H9 (cell line): Measurements from ENCODE around the gene TOM1L2. TPM values are rescaled to one million over a fixed set of nuclear protein-coding genes. Genes with fewer than 3 reads are reported as not detected.

Source experiments
- DNase-seq: peaks from one replicate; pipeline ENCODE4 v3.0.0-alpha.2; 2017
- H2AFZ ChIP-seq: one replicate; pipeline ENCODE4 v1.6.1; 2013; ENCODE audit warnings: mild to moderate bottlenecking, low read length, control low read depth, moderate library complexity
- H2AK5ac ChIP-seq: 2 replicates; pipeline ENCODE4 v1.6.1; 2013; ENCODE audit warnings: low read length, control low read depth, mixed read lengths; ENCODE audit not compliant: insufficient read length
- H2BK120ac ChIP-seq: one replicate; pipeline ENCODE4 v1.6.1; 2013; ENCODE audit warnings: low read depth, mild to moderate bottlenecking, low read length, control low read depth, inconsistent platforms; ENCODE audit not compliant: poor library complexity, severe bottlenecking
- H2BK12ac ChIP-seq: 2 replicates; pipeline ENCODE4 v1.6.1; 2013; ENCODE audit warnings: low read length, control low read depth, mixed read lengths, low read depth; ENCODE audit not compliant: insufficient read length
- H2BK15ac ChIP-seq: 2 replicates; pipeline ENCODE4 v1.6.1; 2013; ENCODE audit warnings: low read depth, low read length, control low read depth
- H2BK20ac ChIP-seq: one replicate; pipeline ENCODE4 v1.6.1; 2013; ENCODE audit warnings: low read depth, mild to moderate bottlenecking, low read length, control low read depth, inconsistent platforms; ENCODE audit not compliant: poor library complexity, severe bottlenecking
- H2BK5ac ChIP-seq: 2 replicates; pipeline ENCODE4 v1.6.1; 2013; ENCODE audit warnings: low read length, control low read depth, mixed read lengths; ENCODE audit not compliant: insufficient read length
- H3K14ac ChIP-seq: 2 replicates; pipeline ENCODE4 v1.6.1; 2013; ENCODE audit warnings: low read length, control low read depth; ENCODE audit not compliant: insufficient read depth
- H3K18ac ChIP-seq: 2 replicates; pipeline ENCODE4 v1.6.1; 2013; ENCODE audit warnings: low read depth, mild to moderate bottlenecking, mixed read lengths, low read length, control low read depth; ENCODE audit not compliant: insufficient read length
- H3K23ac ChIP-seq: 2 replicates; pipeline ENCODE4 v1.6.1; 2013; ENCODE audit warnings: low read length, control low read depth, mixed read lengths, low read depth; ENCODE audit not compliant: insufficient read length
- H3K23me2 ChIP-seq: 2 replicates; pipeline ENCODE4 v1.6.1; 2013; ENCODE audit warnings: low read depth, mild to moderate bottlenecking, mixed read lengths, low read length, control low read depth; ENCODE audit not compliant: insufficient read length, poor library complexity, severe bottlenecking
- H3K27ac ChIP-seq: 2 replicates; pipeline ENCODE4 v1.5.1; 2013; ENCODE audit warnings: low read length, control low read depth, mixed read lengths, low read depth; ENCODE audit not compliant: insufficient read length
- H3K27me3 ChIP-seq: 2 replicates; pipeline ENCODE4 v1.6.1; 2013; ENCODE audit warnings: low read length, control low read depth, inconsistent platforms; ENCODE audit not compliant: insufficient read depth
- H3K4ac ChIP-seq: 2 replicates; pipeline ENCODE4 v1.6.1; 2013; ENCODE audit warnings: low read depth, mild to moderate bottlenecking, control low read depth, inconsistent platforms, low read length, moderate library complexity
- H3K4me1 ChIP-seq: 2 replicates; pipeline ENCODE4 v1.6.1; 2013; ENCODE audit warnings: low read length, control low read depth, inconsistent platforms; ENCODE audit not compliant: insufficient read depth
- H3K4me2 ChIP-seq: 2 replicates; pipeline ENCODE4 v1.6.1; 2013; ENCODE audit warnings: low read length, control low read depth, mixed read lengths; ENCODE audit not compliant: insufficient read length, insufficient read depth
- H3K56ac ChIP-seq: 2 replicates; pipeline ENCODE4 v1.6.1; 2013; ENCODE audit warnings: low read depth, mild to moderate bottlenecking, mixed read lengths, low read length, control low read depth; ENCODE audit not compliant: insufficient read length
- H3K79me1 ChIP-seq: 2 replicates; pipeline ENCODE4 v1.6.1; 2013; ENCODE audit warnings: low read depth, mild to moderate bottlenecking, moderate library complexity, low read length, control low read depth, inconsistent platforms; ENCODE audit not compliant: insufficient read depth, poor library complexity, severe bottlenecking
- H3K79me2 ChIP-seq: 2 replicates; pipeline ENCODE4 v1.6.1; 2013; ENCODE audit warnings: low read length, control low read depth, inconsistent platforms; ENCODE audit not compliant: insufficient read depth
- H3K9ac ChIP-seq: 2 replicates; pipeline ENCODE4 v1.6.1; 2013; ENCODE audit warnings: low read length, control low read depth, mixed read lengths; ENCODE audit not compliant: insufficient read length; ENCODE audit errors: extremely low read depth
- H3K9me3 ChIP-seq: one replicate; pipeline ENCODE4 v1.6.1; 2013; ENCODE audit warnings: low read depth, low read length, inconsistent platforms; ENCODE audit not compliant: control insufficient read depth
- H3T11ph ChIP-seq: one replicate; pipeline ENCODE4 v1.6.1; 2013; ENCODE audit warnings: mild to moderate bottlenecking, low read length, control low read depth, inconsistent platforms
- H4K20me1 ChIP-seq: one replicate; pipeline ENCODE4 v1.6.1; 2013; ENCODE audit not compliant: control insufficient read depth, insufficient read length, insufficient read depth
- H4K5ac ChIP-seq: 2 replicates; pipeline ENCODE4 v1.6.1; 2013; ENCODE audit warnings: low read depth, mild to moderate bottlenecking, mixed read lengths, low read length, control low read depth; ENCODE audit not compliant: insufficient read length
- H4K8ac ChIP-seq: replicated peaks from 2 replicates; pipeline ENCODE4 v1.6.1; 2013; ENCODE audit warnings: low read length, control low read depth, mixed read lengths, low read depth; ENCODE audit not compliant: insufficient read length
- H4K91ac ChIP-seq: 2 replicates; pipeline ENCODE4 v1.6.1; 2013; ENCODE audit warnings: low read depth, mild to moderate bottlenecking, moderate library complexity, mixed read lengths, low read length, control low read depth; ENCODE audit not compliant: insufficient read length
- H3K27ac Mint-ChIP-seq, 3 experiments: 2 replicates in 2 of 3; 3 replicates in 1 of 3; pipeline ENCODE4 v1.8.0; 2020 to 2021; ENCODE audit warnings: mixed read lengths in 3 of 3, mild to moderate bottlenecking in 1 of 3, moderate library complexity in 1 of 3
- H3K27me3 Mint-ChIP-seq: 2 replicates; pipeline ENCODE4 v1.8.0; 2021; ENCODE audit warnings: low read depth, mild to moderate bottlenecking, moderate library complexity, mixed read lengths
- H3K36me3 Mint-ChIP-seq, 3 experiments: 2 replicates in 2 of 3; 3 replicates in 1 of 3; pipeline ENCODE4 v1.8.0; 2020 to 2021; ENCODE audit warnings: low read depth in 3 of 3, mixed read lengths in 3 of 3; ENCODE audit not compliant: insufficient read depth in 1 of 3
- H3K4me1 Mint-ChIP-seq, 2 experiments: 2 replicates each; pipeline ENCODE4 v1.8.0; 2020; ENCODE audit warnings: mixed read lengths in 2 of 2
- H3K4me3 Mint-ChIP-seq, 2 experiments: 2 replicates in 1 of 2; 3 replicates in 1 of 2; pipeline ENCODE4 v1.8.0; 2020 to 2021; ENCODE audit warnings: mild to moderate bottlenecking in 2 of 2, mixed read lengths in 2 of 2, moderate library complexity in 1 of 2
- H3K9me3 Mint-ChIP-seq, 2 experiments: 2 replicates in 1 of 2; 3 replicates in 1 of 2; pipeline ENCODE4 v1.8.0; 2020; ENCODE audit warnings: mild to moderate bottlenecking in 2 of 2, mixed read lengths in 2 of 2, moderate library complexity in 1 of 2
- WGBS: extraction: QIAGEN DNeasy Blood & Tissue Kit; methylation state at CpG from one replicate; pipeline ENCODE4 v1.1.7; 2013; ENCODE audit warnings: missing lambda C conversion rate, low lambda C conversion rate, mixed read lengths; ENCODE audit not compliant: insufficient read length; ENCODE audit errors: extremely low coverage; 5-methylcytosine and 5-hydroxymethylcytosine counted together
- total RNA-seq: library from RNA; stranded (reverse); gene quantifications from 2 replicates; pipeline ENCODE4 v1.2.1, GENCODE V29; 2021
- TF ChIP-seq, protein P1 (sequence below): fragments of 200-600 bp; sonication (generic); conservative IDR thresholded peaks from 3 replicates; pipeline ENCODE4 v1.8.0; 2021; ENCODE audit warnings: antibody characterized with exemption, mild to moderate bottlenecking

TOM1L2 gene
- total RNA-seq, 1 experiment from 2014 or later, result 4.6 TPM

DNA sequence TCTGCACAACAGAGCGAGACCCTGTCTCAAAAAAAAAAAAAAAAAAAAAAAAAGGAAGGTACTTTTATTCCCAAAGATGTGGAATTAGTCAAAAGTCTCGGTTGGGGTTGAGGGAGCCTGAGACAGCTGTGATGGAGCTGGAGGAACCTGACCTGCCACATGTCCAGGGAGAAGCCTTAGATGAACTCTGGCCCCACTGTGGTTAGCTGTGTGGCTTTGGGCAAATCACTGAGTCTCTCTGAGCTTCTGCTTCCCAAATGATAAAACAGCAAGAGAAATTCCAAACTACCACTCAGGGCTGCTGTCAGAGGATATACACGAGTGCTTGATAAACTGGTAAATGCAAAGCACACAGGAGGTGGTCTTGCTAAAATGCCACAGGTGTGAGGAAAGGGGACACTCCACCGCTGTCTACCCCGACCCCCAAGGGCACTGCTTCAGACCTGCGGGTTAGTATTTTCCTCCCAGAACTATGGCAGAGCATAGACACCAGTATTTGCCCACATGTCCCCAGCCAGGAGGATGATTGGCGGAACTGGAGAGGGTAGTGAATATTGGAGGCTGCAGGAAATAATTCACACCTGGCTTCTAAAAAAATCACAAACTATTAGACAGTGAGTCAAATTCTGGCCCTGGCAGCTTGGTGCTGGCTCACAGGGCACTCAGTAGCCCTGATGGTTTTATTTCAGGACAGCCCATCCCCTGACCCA lies 15.1 kb upstream of the TOM1L2 start:
- Mint-ChIP-seq H3K9me3 (no peaks in the 10 kb centered on the region; a peak in 1 of 5 replicates), H3K27ac (no peak overlapping the region), H3K36me3 (no peaks in the 10 kb centered on the region), H3K4me3 (no peak overlapping the region), H3K27me3 (peaks cover 2% of the 10 kb centered on the region), H3K4me1 (no peaks in the 10 kb centered on the region)
- H3K4me1 ChIP-seq, result no peaks in the 10 kb centered on the region
- no peak overlapping the region for H3K14ac ChIP-seq
- TF ChIP-seq, protein P1, sequence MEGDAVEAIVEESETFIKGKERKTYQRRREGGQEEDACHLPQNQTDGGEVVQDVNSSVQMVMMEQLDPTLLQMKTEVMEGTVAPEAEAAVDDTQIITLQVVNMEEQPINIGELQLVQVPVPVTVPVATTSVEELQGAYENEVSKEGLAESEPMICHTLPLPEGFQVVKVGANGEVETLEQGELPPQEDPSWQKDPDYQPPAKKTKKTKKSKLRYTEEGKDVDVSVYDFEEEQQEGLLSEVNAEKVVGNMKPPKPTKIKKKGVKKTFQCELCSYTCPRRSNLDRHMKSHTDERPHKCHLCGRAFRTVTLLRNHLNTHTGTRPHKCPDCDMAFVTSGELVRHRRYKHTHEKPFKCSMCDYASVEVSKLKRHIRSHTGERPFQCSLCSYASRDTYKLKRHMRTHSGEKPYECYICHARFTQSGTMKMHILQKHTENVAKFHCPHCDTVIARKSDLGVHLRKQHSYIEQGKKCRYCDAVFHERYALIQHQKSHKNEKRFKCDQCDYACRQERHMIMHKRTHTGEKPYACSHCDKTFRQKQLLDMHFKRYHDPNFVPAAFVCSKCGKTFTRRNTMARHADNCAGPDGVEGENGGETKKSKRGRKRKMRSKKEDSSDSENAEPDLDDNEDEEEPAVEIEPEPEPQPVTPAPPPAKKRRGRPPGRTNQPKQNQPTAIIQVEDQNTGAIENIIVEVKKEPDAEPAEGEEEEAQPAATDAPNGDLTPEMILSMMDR, result no peak
- no peak overlapping the region for H4K91ac ChIP-seq
- H2BK15ac ChIP-seq, result no peak overlapping the region
- no peak overlapping the region for H3K23ac ChIP-seq
- H3K4me2 ChIP-seq, result no peak overlapping the region
- H3K56ac ChIP-seq, result no peak overlapping the region
- no peak overlapping the region for H3K18ac ChIP-seq
- H2AK5ac ChIP-seq, result no peak overlapping the region
- no peaks in the 10 kb centered on the region for H3K9me3 ChIP-seq
- no peak overlapping the region for H3T11ph ChIP-seq
- no peak overlapping the region for H3K4ac ChIP-seq
- no CpG with 5 or more reads among the region's 7 CpGs for WGBS
- H3K79me1 ChIP-seq, result no peaks in the 10 kb centered on the region
- H3K27me3 ChIP-seq, result no peaks in the 10 kb centered on the region
- no peak for DNase-seq
- no peak overlapping the region for H3K9ac ChIP-seq
- no peak overlapping the region for H4K8ac ChIP-seq
- H4K20me1 ChIP-seq, result no peaks in the 10 kb centered on the region
- H3K23me2 ChIP-seq, result no peaks in the 10 kb centered on the region
- H2BK12ac ChIP-seq, result no peak overlapping the region
- H4K5ac ChIP-seq, result no peak overlapping the region
- H3K79me2 ChIP-seq, result no peaks in the 10 kb centered on the region
- no peak overlapping the region for H2AFZ ChIP-seq
- no peak overlapping the region for H3K27ac ChIP-seq
- no peak overlapping the region for H2BK20ac ChIP-seq
- no peak overlapping the region for H2BK120ac ChIP-seq
- no peak overlapping the region for H2BK5ac ChIP-seq
